RWPE2 (cell line): ENCODE results near the gene OR11G2.
"Not testable (repeated sequence)": the region's sequence is repeated elsewhere in the genome, so short reads cannot be mapped to it uniquely, and the experiment has no call there.

ENCODE experiments used
- ATAC-seq: fragments of 200-7000 bp; cut with Tn5 transposase; 3 replicates; pipeline ENCODE4 v1.9.1; 2021; ENCODE audit warnings: low read depth
- DNase-seq: peaks from one replicate; pipeline ENCODE4 v3.0.0-alpha.2; 2020; ENCODE audit warnings: low spot score
- H3K27ac ChIP-seq: fragments of 450-650 bp; 2 replicates; pipeline ENCODE4 v1.5.1; 2017; ENCODE audit warnings: mild to moderate bottlenecking; ENCODE audit not compliant: poor library complexity, severe bottlenecking
- H3K27me3 ChIP-seq: fragments of 250-450 bp; sonication (Bioruptor Pico); 2 replicates; pipeline ENCODE4 v1.5.1; 2021; ENCODE audit warnings: mild to moderate bottlenecking, moderate library complexity; ENCODE audit not compliant: insufficient read depth, poor library complexity, severe bottlenecking
- H3K36me3 ChIP-seq: fragments of 250-450 bp; sonication (Bioruptor Pico); 2 replicates; pipeline ENCODE4 v1.5.1; 2020; ENCODE audit warnings: low read depth, mild to moderate bottlenecking, moderate library complexity
- H3K4me1 ChIP-seq: fragments of 250-450 bp; sonication (Bioruptor Pico); 2 replicates; pipeline ENCODE4 v1.5.1; 2021; ENCODE audit warnings: mild to moderate bottlenecking, moderate library complexity; ENCODE audit not compliant: insufficient read depth, poor library complexity, severe bottlenecking
- H3K4me3 ChIP-seq: fragments of 250-450 bp; sonication (Bioruptor Pico); 2 replicates; pipeline ENCODE4 v1.5.1; 2021; ENCODE audit warnings: mild to moderate bottlenecking, moderate library complexity; ENCODE audit not compliant: severe bottlenecking
- H3K9me3 ChIP-seq: fragments of 250-450 bp; sonication (Bioruptor Pico); 2 replicates; pipeline ENCODE4 v1.5.1; 2021; ENCODE audit warnings: mild to moderate bottlenecking, moderate library complexity; ENCODE audit not compliant: severe bottlenecking
- CTCF ChIP-seq: fragments of 450-650 bp; IDR thresholded peaks from one replicate; pipeline ENCODE4 v1.5.1; 2017; ENCODE audit warnings: mild to moderate bottlenecking, moderate library complexity; ENCODE audit not compliant: poor library complexity, severe bottlenecking

Gene OR11G2

DNA sequence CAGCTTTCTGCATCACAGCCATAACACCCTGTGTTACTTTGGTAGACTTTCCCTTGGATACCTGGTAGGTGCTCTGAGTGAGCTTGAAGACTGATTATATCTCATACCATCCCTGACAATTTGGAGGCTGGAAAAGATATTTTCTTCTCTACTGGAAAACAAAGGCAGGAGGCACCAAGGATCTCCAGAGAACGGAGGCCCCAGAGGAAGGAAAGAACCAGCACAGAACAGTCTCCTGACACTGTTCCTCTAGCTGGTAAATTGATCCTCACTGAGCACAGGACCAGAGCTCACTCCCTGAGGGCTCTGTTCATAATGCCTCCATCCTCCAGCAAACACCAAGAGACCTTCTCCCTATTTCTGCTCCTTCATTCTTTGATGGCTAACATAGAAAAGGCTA lies at the start of gene OR11G2:
OR11G2 (plus strand) TSS at position 301 of the 400 bp plus-strand sequence. CDS start 6,542 bp downstream, outside the sequence.
- Histone ChIP-seq H3K4me1 (no peaks in the 10 kb centered on the region), H3K27ac (no peak within 1 kb of the TSS), H3K9me3 (no peaks in the 10 kb centered on the region), H3K27me3 (peaks cover 29% of the 10 kb centered on the region), H3K36me3 (no peaks in the 10 kb centered on the region), H3K4me3 (no peak within 1 kb of the TSS)
- TF ChIP-seq CTCF: no peak
- DNase-seq: no peak
- ATAC-seq: 0 out of 3 replicates have a peak, but pooled peaks have one; percentile 23

GRCh38 chr14:20143911-20144310 lies 46.8 kb upstream of the OR11G2 start:
- no peaks in the 10 kb centered on the region for H3K9me3 ChIP-seq
- no peaks in the 10 kb centered on the region for H3K36me3 ChIP-seq
- TF ChIP-seq CTCF: peak; percentile 26
- no peaks in the 10 kb centered on the region for H3K4me1 ChIP-seq
- DNase-seq (no peak), ATAC-seq (no peak)
- no peak overlapping the region for H3K4me3 ChIP-seq
- H3K27ac ChIP-seq: no peak overlapping the region
- H3K27me3 ChIP-seq: peaks cover 29% of the 10 kb centered on the region

DNA sequence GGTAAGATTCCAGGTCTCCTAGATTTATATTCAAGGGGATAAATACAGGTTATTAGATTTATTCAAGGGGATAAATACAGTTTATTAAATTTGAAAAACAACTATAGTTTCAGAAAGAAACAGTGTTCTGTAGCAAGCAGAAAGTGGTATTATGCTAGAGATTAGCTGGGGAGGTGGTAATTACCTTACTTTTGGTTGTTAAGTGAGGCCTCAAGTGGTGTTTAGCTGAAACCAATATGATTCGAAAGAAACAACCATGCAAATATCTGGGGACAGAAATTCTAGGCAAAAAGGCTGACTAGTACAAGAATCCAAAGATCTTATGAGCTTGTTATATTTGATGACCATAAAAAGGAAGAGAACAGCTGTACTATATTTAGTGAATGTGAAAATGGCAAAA lies 45.9 kb upstream of the OR11G2 start:
- no peak for TF ChIP-seq CTCF
- H3K4me1 ChIP-seq: no peaks in the 10 kb centered on the region
- H3K27ac ChIP-seq: no peak overlapping the region
- H3K4me3 ChIP-seq: no peak overlapping the region
- peaks cover 23% of the 10 kb centered on the region for H3K27me3 ChIP-seq
- no peak for ATAC-seq
- H3K36me3 ChIP-seq: no peaks in the 10 kb centered on the region
- no peaks in the 10 kb centered on the region for H3K9me3 ChIP-seq
- no peak for DNase-seq

GRCh38 chr14:20164462-20164861 lies 26.2 kb upstream of the OR11G2 start:
- no peak for TF ChIP-seq CTCF

GRCh38 chr14:20167091-20167490 lies 23.6 kb upstream of the OR11G2 start:
- DNase-seq: no peak
- ATAC-seq: no peak
- Histone ChIP-seq H3K27me3 (peaks cover 3% of the 10 kb centered on the region), H3K36me3 (no peaks in the 10 kb centered on the region), H3K27ac (no peak overlapping the region), H3K4me1 (no peaks in the 10 kb centered on the region), H3K4me3 (no peak overlapping the region), H3K9me3 (peaks cover 3% of the 10 kb centered on the region)
- TF ChIP-seq CTCF: no peak

More at GRCh38 chr14:20164462-20164861, 26.2 kb upstream of the OR11G2 start:
- no peak overlapping the region for H3K4me3 ChIP-seq
- H3K36me3 ChIP-seq: no peaks in the 10 kb centered on the region
- H3K27me3 ChIP-seq: peaks cover 3% of the 10 kb centered on the region
- no peak for DNase-seq
- H3K9me3 ChIP-seq: peaks cover 3% of the 10 kb centered on the region
- ATAC-seq: no peak
- H3K4me1 ChIP-seq: no peaks in the 10 kb centered on the region
- H3K27ac ChIP-seq: no peak overlapping the region

GRCh38 chr14:20169852-20170251 lies 20.8 kb upstream of the OR11G2 start:
- peak; percentile 94 for ATAC-seq
- DNase-seq, H3K4me3 ChIP-seq, H3K36me3 ChIP-seq, H3K9me3 ChIP-seq, H3K27me3 ChIP-seq, H3K27ac ChIP-seq, H3K4me1 ChIP-seq: not testable (repeated sequence)

GRCh38 chr14:20174205-20174604 lies 16.5 kb upstream of the OR11G2 start:
- not testable (repeated sequence) for ATAC-seq, H3K4me1 ChIP-seq, H3K27me3 ChIP-seq, H3K27ac ChIP-seq, DNase-seq, H3K36me3 ChIP-seq, H3K9me3 ChIP-seq, H3K4me3 ChIP-seq
